ENCODE data around the gene CASZ1. TPM values are rescaled to one million over a fixed set of nuclear protein-coding genes. Genes with fewer than 3 reads are reported as not detected.

CASZ1 gene
- total and polyA plus RNA-seq, 2 experiments from 2014 or later, result 6.2 to 6.7 TPM

DNA sequence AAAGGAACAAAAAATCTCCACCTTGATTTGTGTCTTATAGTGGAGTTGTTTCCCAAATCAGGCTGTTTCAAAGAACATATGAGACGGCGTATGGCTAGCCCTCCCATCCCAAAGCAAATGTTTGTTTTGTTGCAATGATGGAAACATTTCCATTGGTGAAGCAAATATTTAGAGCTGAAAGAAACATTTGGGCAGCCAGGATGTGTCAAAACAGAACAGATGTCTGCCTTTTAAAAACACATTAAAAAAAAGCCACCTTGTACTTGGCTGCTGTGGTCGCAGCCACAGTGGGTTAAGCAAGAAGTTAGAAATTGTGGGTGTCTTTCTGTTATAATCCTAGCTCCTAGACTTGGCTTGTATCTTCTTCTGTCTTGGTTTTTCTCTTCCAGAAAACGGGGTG lies 205.4 kb downstream of the CASZ1 start:
- Histone ChIP-seq H3K79me2 (replicated peaks; ENCODE audit: insufficient read depth) (no peaks in the 10 kb centered on the region), H3K36me3 (ENCODE audit: insufficient read depth) (no peaks in the 10 kb centered on the region), H3F3A (replicated peaks; ENCODE audit: low read depth) (no peaks in the 10 kb centered on the region; the same call in 1 of the 2 replicates), H3K27me3 (ENCODE audit: insufficient read depth) (no peaks in the 10 kb centered on the region), H3K4me1 (ENCODE audit: insufficient read depth) (peaks cover 58% of the 10 kb centered on the region), H3K27ac (ENCODE audit: low read depth) (no peak overlapping the region), H4K20me1 (replicated peaks; ENCODE audit: insufficient read depth) (peaks cover 3% of the 10 kb centered on the region; the same call in 1 of the 2 replicates), H2AFZ (no peak overlapping the region), H3K4me2 (no peak overlapping the region), H3K9me2 (ENCODE audit: insufficient read depth) (no peaks in the 10 kb centered on the region), H3K4me3 (no peak overlapping the region)
- Mint-ChIP-seq H3K27me3 (ENCODE audit: insufficient read depth, low read depth, poor library complexity) (peaks cover 8% of the 10 kb centered on the region), H3K4me1 (peaks cover 53% of the 10 kb centered on the region), H3K4me3 (no peak overlapping the region), H3K36me3 (ENCODE audit: low read depth) (no peaks in the 10 kb centered on the region), H3K27ac (no peak overlapping the region), H3K9me3 (no peaks in the 10 kb centered on the region)
- TF ChIP-seq POLR2AphosphoS5 (IDR thresholded peaks at IDR 0.05; ENCODE audit: low read depth) (no peak), ZNF114 (CRISPR knock-in tag; IDR thresholded peaks at IDR 0.05) (no peak), ZNF462 (CRISPR knock-in tag; IDR thresholded peaks at IDR 0.05) (no peak)
- TF ChIP-seq, protein P1, sequence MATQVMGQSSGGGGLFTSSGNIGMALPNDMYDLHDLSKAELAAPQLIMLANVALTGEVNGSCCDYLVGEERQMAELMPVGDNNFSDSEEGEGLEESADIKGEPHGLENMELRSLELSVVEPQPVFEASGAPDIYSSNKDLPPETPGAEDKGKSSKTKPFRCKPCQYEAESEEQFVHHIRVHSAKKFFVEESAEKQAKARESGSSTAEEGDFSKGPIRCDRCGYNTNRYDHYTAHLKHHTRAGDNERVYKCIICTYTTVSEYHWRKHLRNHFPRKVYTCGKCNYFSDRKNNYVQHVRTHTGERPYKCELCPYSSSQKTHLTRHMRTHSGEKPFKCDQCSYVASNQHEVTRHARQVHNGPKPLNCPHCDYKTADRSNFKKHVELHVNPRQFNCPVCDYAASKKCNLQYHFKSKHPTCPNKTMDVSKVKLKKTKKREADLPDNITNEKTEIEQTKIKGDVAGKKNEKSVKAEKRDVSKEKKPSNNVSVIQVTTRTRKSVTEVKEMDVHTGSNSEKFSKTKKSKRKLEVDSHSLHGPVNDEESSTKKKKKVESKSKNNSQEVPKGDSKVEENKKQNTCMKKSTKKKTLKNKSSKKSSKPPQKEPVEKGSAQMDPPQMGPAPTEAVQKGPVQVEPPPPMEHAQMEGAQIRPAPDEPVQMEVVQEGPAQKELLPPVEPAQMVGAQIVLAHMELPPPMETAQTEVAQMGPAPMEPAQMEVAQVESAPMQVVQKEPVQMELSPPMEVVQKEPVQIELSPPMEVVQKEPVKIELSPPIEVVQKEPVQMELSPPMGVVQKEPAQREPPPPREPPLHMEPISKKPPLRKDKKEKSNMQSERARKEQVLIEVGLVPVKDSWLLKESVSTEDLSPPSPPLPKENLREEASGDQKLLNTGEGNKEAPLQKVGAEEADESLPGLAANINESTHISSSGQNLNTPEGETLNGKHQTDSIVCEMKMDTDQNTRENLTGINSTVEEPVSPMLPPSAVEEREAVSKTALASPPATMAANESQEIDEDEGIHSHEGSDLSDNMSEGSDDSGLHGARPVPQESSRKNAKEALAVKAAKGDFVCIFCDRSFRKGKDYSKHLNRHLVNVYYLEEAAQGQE (IDR thresholded peaks at IDR 0.05; ENCODE audit: unreplicated experiment), result no peak
- no peak for ATAC-seq
- no peak for DNase-seq (ENCODE audit: low spot score)
